Measurements from ENCODE around the gene PTGES3. TPM values are rescaled to one million over a fixed set of nuclear protein-coding genes. Genes with fewer than 3 reads are reported as not detected.
A peak's percentile ranks its signal among the peaks of the same experiment; 100 is the strongest.

PTGES3 gene
- total and polyA plus RNA-seq, 2 experiments from 2014 or later, result 128 to 156 TPM

GRCh38 chr12:56677680-56678079 lies 10.4 kb downstream of the PTGES3 start:
- H3K4me1 ChIP-seq (ENCODE audit: insufficient read depth), result peaks cover 5% of the 10 kb centered on the region
- H3K36me3 ChIP-seq (replicated peaks; ENCODE audit: insufficient read depth, low read depth), result no peaks in the 10 kb centered on the region
- H4K20me1 ChIP-seq (ENCODE audit: insufficient read depth, poor library complexity, severe bottlenecking), result peaks cover 78% of the 10 kb centered on the region
- H3K9me2 ChIP-seq (replicated peaks; ENCODE audit: insufficient read depth), result no peaks in the 10 kb centered on the region
- peak overlapping the region; percentile 10 for H3K27ac ChIP-seq
- no peaks in the 10 kb centered on the region for H3K27me3 ChIP-seq
- peaks cover 98% of the 10 kb centered on the region for H3K79me2 ChIP-seq
- no peak overlapping the region for H3K4me2 ChIP-seq
- no peaks in the 10 kb centered on the region for H3K9me3 ChIP-seq (ENCODE audit: low read depth)
- TF ChIP-seq, protein P1, sequence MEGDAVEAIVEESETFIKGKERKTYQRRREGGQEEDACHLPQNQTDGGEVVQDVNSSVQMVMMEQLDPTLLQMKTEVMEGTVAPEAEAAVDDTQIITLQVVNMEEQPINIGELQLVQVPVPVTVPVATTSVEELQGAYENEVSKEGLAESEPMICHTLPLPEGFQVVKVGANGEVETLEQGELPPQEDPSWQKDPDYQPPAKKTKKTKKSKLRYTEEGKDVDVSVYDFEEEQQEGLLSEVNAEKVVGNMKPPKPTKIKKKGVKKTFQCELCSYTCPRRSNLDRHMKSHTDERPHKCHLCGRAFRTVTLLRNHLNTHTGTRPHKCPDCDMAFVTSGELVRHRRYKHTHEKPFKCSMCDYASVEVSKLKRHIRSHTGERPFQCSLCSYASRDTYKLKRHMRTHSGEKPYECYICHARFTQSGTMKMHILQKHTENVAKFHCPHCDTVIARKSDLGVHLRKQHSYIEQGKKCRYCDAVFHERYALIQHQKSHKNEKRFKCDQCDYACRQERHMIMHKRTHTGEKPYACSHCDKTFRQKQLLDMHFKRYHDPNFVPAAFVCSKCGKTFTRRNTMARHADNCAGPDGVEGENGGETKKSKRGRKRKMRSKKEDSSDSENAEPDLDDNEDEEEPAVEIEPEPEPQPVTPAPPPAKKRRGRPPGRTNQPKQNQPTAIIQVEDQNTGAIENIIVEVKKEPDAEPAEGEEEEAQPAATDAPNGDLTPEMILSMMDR (IDR thresholded peaks at IDR 0.05; ENCODE audit: poor library complexity), result no peak
- TF ChIP-seq EZH2phosphoT487 (IDR thresholded peaks at IDR 0.05; ENCODE audit: low read depth, severe bottlenecking, unreplicated experiment) (no peak), EZH2 (IDR thresholded peaks at IDR 0.05; ENCODE audit: borderline replicate concordance) (no peak)
- no peak overlapping the region for H2AFZ ChIP-seq
- 100% methylated on average over 1 of the region's 1 CpG for WGBS (ENCODE audit: low lambda C conversion rate, missing lambda C conversion rate)
- DNase-seq (ENCODE audit: low spot score), result no peak
- no peak overlapping the region for H3K4me3 ChIP-seq

GRCh38 chr12:56676851-56677580 lies 11.1 kb downstream of the PTGES3 start:
- H3K4me2 ChIP-seq, result no peak overlapping the region
- H3K36me3 ChIP-seq (replicated peaks; ENCODE audit: insufficient read depth, low read depth), result no peaks in the 10 kb centered on the region
- H2AFZ ChIP-seq, result no peak overlapping the region
- H3K4me3 ChIP-seq, result no peak overlapping the region
- H3K4me1 ChIP-seq (ENCODE audit: insufficient read depth), result peaks cover 8% of the 10 kb centered on the region
- TF ChIP-seq EZH2 (IDR thresholded peaks at IDR 0.05; ENCODE audit: borderline replicate concordance), result no peak
- TF ChIP-seq, protein P1 (IDR thresholded peaks at IDR 0.05; ENCODE audit: poor library complexity), result no peak
- WGBS (ENCODE audit: low lambda C conversion rate, missing lambda C conversion rate), result 84% methylated on average over 11 of the region's 11 CpGs
- no peaks in the 10 kb centered on the region for H3K9me2 ChIP-seq (replicated peaks; ENCODE audit: insufficient read depth)
- H3K27ac ChIP-seq, result no peak overlapping the region
- no peak for DNase-seq (ENCODE audit: low spot score)
- H3K27me3 ChIP-seq, result no peaks in the 10 kb centered on the region
- H3K9me3 ChIP-seq (ENCODE audit: low read depth), result no peaks in the 10 kb centered on the region
- peaks cover 72% of the 10 kb centered on the region for H4K20me1 ChIP-seq (ENCODE audit: insufficient read depth, poor library complexity, severe bottlenecking)
- H3K79me2 ChIP-seq, result peaks cover 98% of the 10 kb centered on the region

- H3K4me1 ChIP-seq (ENCODE audit: insufficient read depth), result peaks cover 11% of the 10 kb centered on the region
- no peaks in the 10 kb centered on the region for H3K9me3 ChIP-seq (ENCODE audit: low read depth)
- TF ChIP-seq, protein P1 (IDR thresholded peaks at IDR 0.05; ENCODE audit: poor library complexity), result no peak
- TF ChIP-seq EZH2 (IDR thresholded peaks at IDR 0.05; ENCODE audit: borderline replicate concordance) (no peak), EZH2phosphoT487 (IDR thresholded peaks at IDR 0.05; ENCODE audit: low read depth, severe bottlenecking, unreplicated experiment) (no peak)
- no peak overlapping the region for H2AFZ ChIP-seq
- no peak overlapping the region for H3K4me2 ChIP-seq
- no peak overlapping the region for H3K4me3 ChIP-seq
- H3K9me2 ChIP-seq (replicated peaks; ENCODE audit: insufficient read depth), result no peaks in the 10 kb centered on the region
- no peaks in the 10 kb centered on the region for H3K27me3 ChIP-seq
- no peak for DNase-seq (ENCODE audit: low spot score)
- WGBS (ENCODE audit: low lambda C conversion rate, missing lambda C conversion rate), result 84% methylated on average over 2 of the region's 2 CpGs
- peaks cover 29% of the 10 kb centered on the region for H4K20me1 ChIP-seq (ENCODE audit: insufficient read depth, poor library complexity, severe bottlenecking)
- H3K36me3 ChIP-seq (replicated peaks; ENCODE audit: insufficient read depth, low read depth), result peaks cover 3% of the 10 kb centered on the region
- no peak overlapping the region for H3K27ac ChIP-seq
- peaks cover 88% of the 10 kb centered on the region for H3K79me2 ChIP-seq
These were observed 16.5 kb downstream of the PTGES3 start for GRCh38 chr12:56671608-56672007.
